K562 (cell line): ENCODE results near the gene ARHGEF1. TPM values are rescaled to one million over a fixed set of nuclear protein-coding genes. Genes with fewer than 3 reads are reported as not detected.

Source experiments
- ATAC-seq: fragments of 200-7000 bp; cut with Tn5 transposase; 3 replicates; pipeline ENCODE4 v1.9.1; 2020; ENCODE audit warnings: moderate library complexity
- BruUV-seq: library from RNA; stranded (reverse); fragments of 400-500 nt; replicated peaks from 2 replicates; lab custom pipeline; 2021; lab: Mats Ljungman, UMichigan
- CTCF ChIA-PET: fragments of 300-600 bp; formaldehyde crosslinking; extraction: SDS; loops from one replicate; lab custom pipeline; 2021; ENCODE audit warnings: low intra/inter-chr PET ratio; lab: Yijun Ruan, JAX
- POLR2A ChIA-PET: fragments of 300-600, 350-650 bp; sonication (Branson Sonifier 250); formaldehyde crosslinking; extraction: SDS; loops from one replicate; lab custom pipeline; 2021; ENCODE audit warnings: antibody characterized with exemption, inconsistent platforms; lab: Yijun Ruan, JAX
- DNase-seq, 4 experiments: peaks; one replicate each; pipeline versions ENCODE4 v3.0.0 to v3.0.0-alpha.2; 2011 to 2018; ENCODE audit warnings: low spot score in 3 of 4, mixed read lengths in 3 of 4; ENCODE audit errors: extremely low read depth in 1 of 4
- FAIRE-seq: peaks from 2 replicates; lab custom pipeline; 2011; peaks lifted over from hg19 to GRCh38; lab: Jason Lieb, UNC
- H2AFZ ChIP-seq: 2 replicates; pipeline ENCODE4 v1.6.0; 2011; ENCODE audit warnings: low read depth, low read length, control low read depth, inconsistent platforms
- H3K27ac ChIP-seq: fragments of 200-600 bp; 3 replicates; pipeline ENCODE4 v1.8.0; 2011; ENCODE audit warnings: low read depth, mild to moderate bottlenecking, control low read depth, inconsistent platforms, low read length, moderate library complexity, mixed read lengths; ENCODE audit errors: extremely low read depth
- H3K27me3 ChIP-seq, 2 experiments: fragments of 300-600 bp in 1 of 2; 2 replicates in 1 of 2; 3 replicates in 1 of 2; pipeline versions ENCODE4 v1.6.0 to v1.8.0; 2011; ENCODE audit warnings: inconsistent platforms in 2 of 2, low read length in 2 of 2, mild to moderate bottlenecking in 1 of 2, mixed read lengths in 1 of 2, moderate library complexity in 1 of 2; ENCODE audit not compliant: control insufficient read depth in 2 of 2, insufficient read depth in 2 of 2
- H3K36me3 ChIP-seq: fragments of 300-600 bp; 3 replicates; pipeline ENCODE4 v1.8.0; 2011; ENCODE audit warnings: mild to moderate bottlenecking, low read length, inconsistent platforms; ENCODE audit not compliant: control insufficient read depth, insufficient read depth
- H3K4me1 ChIP-seq, 2 experiments: fragments of 200-600 bp in 1 of 2; replicated peaks in 1 of 2; 2 replicates in 1 of 2; 3 replicates in 1 of 2; pipeline versions ENCODE4 v1.5.1 to v1.8.0; 2011; ENCODE audit warnings: inconsistent platforms in 2 of 2, low read length in 2 of 2, mild to moderate bottlenecking in 1 of 2, mixed read lengths in 1 of 2, moderate library complexity in 1 of 2; ENCODE audit not compliant: control insufficient read depth in 2 of 2, insufficient read depth in 2 of 2
- H3K4me2 ChIP-seq: 2 replicates; pipeline ENCODE4 v1.6.1; 2011; ENCODE audit warnings: low read length, control low read depth, inconsistent platforms, mixed read lengths; ENCODE audit not compliant: insufficient read depth
- H3K4me3 ChIP-seq: fragments of 200-600 bp; sonication (generic), shearing (Covaris generic); 2 replicates; pipeline ENCODE4 v1.5.1; 2016; ENCODE audit warnings: control low read depth, inconsistent platforms
- H3K79me2 ChIP-seq: fragments of 200-600 bp; 3 replicates; pipeline ENCODE4 v1.8.0; 2011; ENCODE audit warnings: low read length, inconsistent platforms; ENCODE audit not compliant: control insufficient read depth, insufficient read depth
- H3K9ac ChIP-seq, 2 experiments: 2 replicates each; pipeline versions ENCODE4 v1.6.0 to v1.6.1; 2011; ENCODE audit warnings: low read depth in 2 of 2, low read length in 2 of 2, control low read depth in 1 of 2, inconsistent platforms in 1 of 2, mild to moderate bottlenecking in 1 of 2, mixed read lengths in 1 of 2; ENCODE audit not compliant: insufficient read depth in 1 of 2
- H3K9me1 ChIP-seq: one replicate; pipeline ENCODE4 v1.6.0; 2011; ENCODE audit warnings: inconsistent platforms, mild to moderate bottlenecking, low read length, moderate library complexity; ENCODE audit not compliant: control insufficient read depth, insufficient read depth
- H3K9me3 ChIP-seq: replicated peaks from 2 replicates; pipeline ENCODE4 v1.5.1; 2011; ENCODE audit warnings: low read depth, low read length, inconsistent platforms; ENCODE audit not compliant: control insufficient read depth, insufficient read depth
- H4K20me1 ChIP-seq: replicated peaks from 2 replicates; pipeline ENCODE4 v1.6.1; 2011; ENCODE audit warnings: low read length, inconsistent platforms, mixed read lengths; ENCODE audit not compliant: control insufficient read depth, insufficient read depth
- BHLHE40 ChIP-seq: IDR thresholded peaks from 2 replicates; pipeline ENCODE4 v1.6.1; 2011; ENCODE audit warnings: low read length, improper control_type of control experiment
- KDM5B ChIP-seq: fragments of 200-600 bp; sonication (generic); IDR thresholded peaks from 2 replicates; pipeline ENCODE4 v1.6.1; 2012; ENCODE audit warnings: low read depth, mild to moderate bottlenecking, moderate library complexity, low read length, control low read depth, inconsistent platforms; ENCODE audit not compliant: insufficient replicate concordance
- MCM7 ChIP-seq, 2 experiments: fragments of 450-650 bp; IDR thresholded peaks; 2 replicates each; pipeline ENCODE4 v1.6.1; 2016 to 2018
- NR3C1 ChIP-seq: sonication (generic); formaldehyde crosslinking; IDR thresholded peaks from 2 replicates; pipeline ENCODE4 v1.8.1; 2022; ENCODE audit warnings: missing genetic modification reagents
- OTX1 ChIP-seq: fragments of 450-650 bp; formaldehyde crosslinking; IDR thresholded peaks from 2 replicates; pipeline ENCODE4 v1.4.0; 2022; ENCODE audit warnings: mild to moderate bottlenecking
- TCFL5 ChIP-seq: fragments of 250-450 bp; sonication (Bioruptor Pico); conservative IDR thresholded peaks from 2 replicates; pipeline ENCODE4 v1.6.1; 2021; ENCODE audit warnings: mild to moderate bottlenecking, moderate library complexity, matching md5 sums
- ZFP30 ChIP-seq: fragments of 250-450 bp; sonication (Bioruptor Pico); IDR thresholded peaks from 2 replicates; pipeline ENCODE4 v1.8.0; 2022; ENCODE audit warnings: moderate library complexity, mild to moderate bottlenecking, inconsistent platforms, borderline replicate concordance
- WGBS: fragments of 100-300 bp; shearing (Covaris generic); methylation state at CpG from one replicate; pipeline ENCODE4 v1.1.6; 2016; ENCODE audit warnings: low coverage, mixed read lengths; ENCODE audit not compliant: insufficient coverage; ENCODE audit errors: missing lambda C conversion rate; 5-methylcytosine and 5-hydroxymethylcytosine counted together
- in situ Hi-C: fragments of 300-500 bp; cut with MboI; formaldehyde crosslinking; loops from 4 replicates; pipeline ENCODE4 v1.15.0; 2018; ENCODE audit warnings: inconsistent platforms, mixed read lengths
- intact Hi-C: fragments of 100-400 bp; cut with micrococcal nuclease; formaldehyde crosslinking; loops from 2 replicates; pipeline ENCODE4 v1.14.2; 2022
- polyA plus RNA-seq, 8 experiments: library from polyadenylated mRNA; depleted of rRNA in 4 of 8; stranded (reverse) in 5 of 8; unstranded in 3 of 8; fragments of >200 nt; fragmentation: Nextera tagmentation in 2 of 8; fragmentation: Illumina TruSeq in 1 of 8; extraction: Ambion mirVana in 2 of 8; extraction: Trizol in 1 of 8; gene quantifications; 2 replicates each; pipeline versions ENCODE4 v1.2.1 to v1.2.3, GENCODE V29; 2011 to 2014; ENCODE audit warnings: inconsistent platforms in 1 of 8, missing spikeins in 1 of 8
- total RNA-seq, 7 experiments: library from RNA; depleted of rRNA in 6 of 7; stranded (reverse); fragments of >200 nt in 6 of 7; fragmentation: Illumina TruSeq in 2 of 7; extraction: Trizol in 2 of 7; gene quantifications; 2 replicates each; pipeline versions ENCODE4 v1.2.1 to v1.2.3, GENCODE V29; 2011 to 2021; ENCODE audit warnings: low replicate concordance in 1 of 7

ARHGEF1 gene
- total and polyA plus RNA-seq, 9 of the 15 experiments (the other 6 are each of a cell fraction or from before 2014, with no cell fraction given), result 1.9 to 149 (median 29.8) TPM

- ChIA-PET CTCF (no interaction called here), POLR2A (interaction anchor here (0.6 to 1.5 kb wide), 3 partner anchors 11 to 501 kb away, joined by 3 to 8 read pairs (median 4); partner anchors contain the start of gene RPS19)
- FAIRE-seq (no peak), DNase-seq (no peak), ATAC-seq (no peak)
- Histone ChIP-seq H3K4me2 (no peak overlapping the region), H3K27ac (no peak overlapping the region), H3K9ac (no peak overlapping the region), H2AFZ (no peak overlapping the region), H3K4me1 (peaks cover under 1 to 17% of the 10 kb centered on the region in 2 experiments; a peak in 3 of 5 replicates), H3K79me2 (no peaks in the 10 kb centered on the region), H3K36me3 (no peaks in the 10 kb centered on the region), H3K9me1 (no peaks in the 10 kb centered on the region), H4K20me1 (no peaks in the 10 kb centered on the region), H3K4me3 (no peak overlapping the region), H3K27me3 (peaks cover 12 to 22% of the 10 kb centered on the region in 2 experiments; a peak in 4 of 5 replicates), H3K9me3 (peaks cover 2% of the 10 kb centered on the region; the same call in 1 of the 2 replicates)
- TF ChIP-seq ZFP30 (CRISPR knock-in tag), result no peak
- TF ChIP-seq OTX1 (CRISPR knock-in tag), result no peak
- TF ChIP-seq KDM5B, result no peak
- TF ChIP-seq TCFL5 (CRISPR knock-in tag), result no peak
- TF ChIP-seq BHLHE40, result peak; percentile 34; the same call in 1 of the 2 replicates
- no peak for TF ChIP-seq MCM7 (IDR thresholded peaks at IDR 0.05)
- no peak for TF ChIP-seq NR3C1 (CRISPR knock-in tag)
- 14% methylated on average over 2 of the region's 2 CpGs for WGBS
- no TSS peak for BruUV-seq
- in situ Hi-C loops, result no loop called here
- intact Hi-C loops, result no loop called here
These were observed 33.9 kb upstream of the ARHGEF1 start for GRCh38 chr19:41849067-41849466.
